SK-N-SH treated with all-trans-retinoic acid at 6 μM for 48 hours (cell line): ENCODE results near the gene TNS4.

Experiments used
- ATAC-seq: fragments of 200-7000 bp; cut with Tn5 transposase; 3 replicates; pipeline ENCODE4 v1.9.1; 2020; ENCODE audit warnings: mild to moderate bottlenecking, moderate library complexity
- ARNTL ChIP-seq: fragments of 450-650 bp; formaldehyde crosslinking; IDR thresholded peaks from 2 replicates; pipeline ENCODE4 v1.5.0; 2020; ENCODE audit warnings: low read depth, mild to moderate bottlenecking, moderate library complexity, borderline replicate concordance
- BACH2 ChIP-seq: fragments of 250-450 bp; sonication (Bioruptor Pico); IDR thresholded peaks from 2 replicates; pipeline ENCODE4 v1.9.0; 2021; ENCODE audit warnings: mild to moderate bottlenecking, borderline replicate concordance
- CREB5 ChIP-seq: fragments of 250-450 bp; sonication (Bioruptor Pico); IDR thresholded peaks from 2 replicates; pipeline ENCODE4 v1.5.1; 2020; ENCODE audit warnings: low read depth, mild to moderate bottlenecking, moderate library complexity
- CSDC2 ChIP-seq: fragments of 250-450 bp; sonication (Bioruptor Pico); IDR thresholded peaks from 2 replicates; pipeline ENCODE4 v1.5.0; 2020; ENCODE audit warnings: mild to moderate bottlenecking, moderate library complexity
- ESRRG ChIP-seq: fragments of 250-450 bp; sonication (Bioruptor Pico); IDR thresholded peaks from 2 replicates; pipeline ENCODE4 v1.6.1; 2021; ENCODE audit warnings: mild to moderate bottlenecking
- GLIS3 ChIP-seq: fragments of 250-450 bp; sonication (Bioruptor Pico); IDR thresholded peaks from 2 replicates; pipeline ENCODE4 v1.5.0; 2020; ENCODE audit warnings: mild to moderate bottlenecking, moderate library complexity
- ISL1 ChIP-seq: fragments of 250-450 bp; sonication (Bioruptor Pico); IDR thresholded peaks from 2 replicates; pipeline ENCODE4 v2.1.2; 2022; ENCODE audit warnings: mild to moderate bottlenecking, moderate library complexity
- OSR1 ChIP-seq: fragments of 250-450 bp; sonication (Bioruptor Pico); IDR thresholded peaks from 2 replicates; pipeline ENCODE4 v1.8.0; 2022; ENCODE audit warnings: moderate library complexity, mild to moderate bottlenecking, inconsistent platforms
- PPARA ChIP-seq: fragments of 250-450 bp; sonication (Bioruptor Pico); IDR thresholded peaks from 2 replicates; pipeline ENCODE4 v1.5.0; 2020; ENCODE audit warnings: mild to moderate bottlenecking, borderline replicate concordance
- SNAI2 ChIP-seq: fragments of 250-450 bp; sonication (Bioruptor Pico); IDR thresholded peaks from 2 replicates; pipeline ENCODE4 v1.5.0; 2020; ENCODE audit warnings: mild to moderate bottlenecking, moderate library complexity
- TCF4 ChIP-seq: fragments of 250-450 bp; sonication (Bioruptor Pico); IDR thresholded peaks from 2 replicates; pipeline ENCODE4 v1.8.0; 2021; ENCODE audit warnings: mild to moderate bottlenecking, moderate library complexity, borderline replicate concordance
- TOX ChIP-seq: fragments of 250-450 bp; sonication (Bioruptor Pico); IDR thresholded peaks from 2 replicates; pipeline ENCODE4 v1.8.0; 2021; ENCODE audit warnings: mild to moderate bottlenecking, moderate library complexity, borderline replicate concordance
- TSHZ2 ChIP-seq: fragments of 250-450 bp; sonication (Bioruptor Pico); IDR thresholded peaks from 2 replicates; pipeline ENCODE4 v1.5.0; 2020; ENCODE audit warnings: mild to moderate bottlenecking, moderate library complexity
- ZFP3 ChIP-seq: fragments of 250-450 bp; sonication (Bioruptor Pico); IDR thresholded peaks from 2 replicates; pipeline ENCODE4 v1.5.0; 2020; ENCODE audit warnings: mild to moderate bottlenecking, moderate library complexity
- ZFP30 ChIP-seq: fragments of 450-650 bp; formaldehyde crosslinking; IDR thresholded peaks from 2 replicates; pipeline ENCODE4 v1.5.0; 2022; ENCODE audit warnings: mild to moderate bottlenecking, moderate library complexity
- ZNF565 ChIP-seq: fragments of 450-650 bp; formaldehyde crosslinking; conservative IDR thresholded peaks from 2 replicates; pipeline ENCODE4 v1.5.0; 2020; ENCODE audit warnings: low read depth, mild to moderate bottlenecking, moderate library complexity
- ZNF70 ChIP-seq: fragments of 450-650 bp; formaldehyde crosslinking; IDR thresholded peaks from 2 replicates; pipeline ENCODE4 v1.5.0; 2020; ENCODE audit warnings: mild to moderate bottlenecking, moderate library complexity
- TF ChIP-seq, protein P1 (sequence below): fragments of 250-450 bp; sonication (Bioruptor Pico); IDR thresholded peaks from 2 replicates; pipeline ENCODE4 v1.8.0; 2021; ENCODE audit warnings: low read depth, mild to moderate bottlenecking, moderate library complexity, borderline replicate concordance
- TF ChIP-seq, protein P2 (sequence below): fragments of 250-450 bp; sonication (Bioruptor Pico); IDR thresholded peaks from 2 replicates; pipeline ENCODE4 v1.5.1; 2021; ENCODE audit warnings: mild to moderate bottlenecking, moderate library complexity

TNS4 gene

DNA sequence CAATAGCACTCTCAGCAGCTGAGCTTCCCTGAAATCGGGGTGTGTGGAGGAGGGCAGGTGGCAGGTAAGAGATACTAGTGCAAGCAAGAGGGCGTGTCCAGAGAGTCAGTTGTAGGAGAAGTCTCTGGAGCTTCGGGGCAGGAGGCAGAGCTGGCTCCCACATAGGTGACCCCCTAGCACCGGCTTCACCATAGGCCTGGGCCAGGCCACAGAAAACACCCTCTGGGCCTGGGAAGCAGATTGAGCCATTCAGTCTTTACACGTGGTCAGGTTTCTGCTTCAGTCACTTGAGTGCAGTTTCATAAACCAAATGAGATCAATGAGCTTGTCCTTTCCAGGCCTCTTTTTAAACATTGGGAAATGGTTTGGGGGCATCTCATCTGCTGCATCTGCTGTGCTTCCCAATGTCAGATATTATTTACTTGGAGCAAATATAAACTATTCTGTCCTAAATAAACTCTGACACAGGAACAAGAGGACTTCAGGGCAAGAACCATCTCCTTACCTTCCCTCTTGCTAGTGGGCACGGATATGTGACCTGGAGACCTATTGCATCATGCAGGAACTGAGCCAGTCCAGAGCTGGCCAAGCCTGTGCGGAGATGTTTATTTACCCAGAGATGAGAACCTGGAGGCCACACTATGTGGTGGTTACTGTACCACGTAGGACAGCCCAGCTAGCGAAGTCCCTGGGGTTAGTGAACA is 47.7 kb upstream of the TNS4 start:
- no peak; the same call in 2 of the 3 replicates for ATAC-seq

GRCh38 chr17:40548491-40548981 is 47.1 kb upstream of the TNS4 start:
- no peak for ATAC-seq
- no peak for TF ChIP-seq ZNF565 (CRISPR knock-in tag)
- TF ChIP-seq ZFP3 (CRISPR knock-in tag): no peak
- TF ChIP-seq SNAI2: no peak
- TF ChIP-seq ISL1 (CRISPR knock-in tag): no peak
- TF ChIP-seq ZFP30: no peak
- TF ChIP-seq TOX (CRISPR knock-in tag): no peak
- TF ChIP-seq BACH2 (CRISPR knock-in tag): no peak
- TF ChIP-seq, protein P1, sequence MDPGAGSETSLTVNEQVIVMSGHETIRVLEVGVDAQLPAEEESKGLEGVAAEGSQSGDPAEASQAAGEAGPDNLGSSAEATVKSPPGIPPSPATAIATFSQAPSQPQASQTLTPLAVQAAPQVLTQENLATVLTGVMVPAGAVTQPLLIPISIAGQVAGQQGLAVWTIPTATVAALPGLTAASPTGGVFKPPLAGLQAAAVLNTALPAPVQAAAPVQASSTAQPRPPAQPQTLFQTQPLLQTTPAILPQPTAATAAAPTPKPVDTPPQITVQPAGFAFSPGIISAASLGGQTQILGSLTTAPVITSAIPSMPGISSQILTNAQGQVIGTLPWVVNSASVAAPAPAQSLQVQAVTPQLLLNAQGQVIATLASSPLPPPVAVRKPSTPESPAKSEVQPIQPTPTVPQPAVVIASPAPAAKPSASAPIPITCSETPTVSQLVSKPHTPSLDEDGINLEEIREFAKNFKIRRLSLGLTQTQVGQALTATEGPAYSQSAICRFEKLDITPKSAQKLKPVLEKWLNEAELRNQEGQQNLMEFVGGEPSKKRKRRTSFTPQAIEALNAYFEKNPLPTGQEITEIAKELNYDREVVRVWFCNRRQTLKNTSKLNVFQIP (CRISPR knock-in tag): no peak
- TF ChIP-seq OSR1 (CRISPR knock-in tag): no peak
- TF ChIP-seq, protein P2, sequence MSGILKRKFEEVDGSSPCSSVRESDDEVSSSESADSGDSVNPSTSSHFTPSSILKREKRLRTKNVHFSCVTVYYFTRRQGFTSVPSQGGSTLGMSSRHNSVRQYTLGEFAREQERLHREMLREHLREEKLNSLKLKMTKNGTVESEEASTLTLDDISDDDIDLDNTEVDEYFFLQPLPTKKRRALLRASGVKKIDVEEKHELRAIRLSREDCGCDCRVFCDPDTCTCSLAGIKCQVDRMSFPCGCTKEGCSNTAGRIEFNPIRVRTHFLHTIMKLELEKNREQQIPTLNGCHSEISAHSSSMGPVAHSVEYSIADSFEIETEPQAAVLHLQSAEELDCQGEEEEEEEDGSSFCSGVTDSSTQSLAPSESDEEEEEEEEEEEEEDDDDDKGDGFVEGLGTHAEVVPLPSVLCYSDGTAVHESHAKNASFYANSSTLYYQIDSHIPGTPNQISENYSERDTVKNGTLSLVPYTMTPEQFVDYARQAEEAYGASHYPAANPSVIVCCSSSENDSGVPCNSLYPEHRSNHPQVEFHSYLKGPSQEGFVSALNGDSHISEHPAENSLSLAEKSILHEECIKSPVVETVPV (CRISPR knock-in tag): no peak
- TF ChIP-seq CREB5: no peak
- no peak for TF ChIP-seq CSDC2 (CRISPR knock-in tag)
- TF ChIP-seq TSHZ2: no peak

More for the DNA sequence above, 47.7 kb upstream of the TNS4 start:
- TF ChIP-seq, protein P2 (CRISPR knock-in tag): no peak
- no peak for TF ChIP-seq SNAI2
- no peak for TF ChIP-seq ZFP3 (CRISPR knock-in tag)
- TF ChIP-seq ZNF70: no peak
- no peak for TF ChIP-seq ESRRG (CRISPR knock-in tag)
- TF ChIP-seq OSR1 (CRISPR knock-in tag): no peak
- TF ChIP-seq, protein P1 (CRISPR knock-in tag): no peak
- TF ChIP-seq CSDC2 (CRISPR knock-in tag): no peak
- no peak for TF ChIP-seq ARNTL (CRISPR knock-in tag)
- TF ChIP-seq ZFP30: no peak
- TF ChIP-seq PPARA (CRISPR knock-in tag): no peak
- no peak for TF ChIP-seq TCF4
- no peak for TF ChIP-seq BACH2 (CRISPR knock-in tag)
- TF ChIP-seq ISL1 (CRISPR knock-in tag): no peak
- TF ChIP-seq TOX (CRISPR knock-in tag): no peak
- TF ChIP-seq GLIS3 (CRISPR knock-in tag): no peak
